Measurements from ENCODE around the gene PEX5L.

- no peak for TF ChIP-seq CTCF (IDR thresholded peaks at IDR 0.05)
- TF ChIP-seq POLR2AphosphoS5 (IDR thresholded peaks at IDR 0.05), result no peak
- TF ChIP-seq POLR2A (IDR thresholded peaks at IDR 0.05), result no peak
These were observed 175.4 kb downstream of the PEX5L start for GRCh38 chr3:179861292-179861691.
